MM.1S (cell line): ENCODE data around the gene APBB2.

ENCODE experiments used
- CTCF ChIP-seq: fragments of 300-600 bp; sonication (generic); IDR thresholded peaks from 2 replicates; pipeline ENCODE4 v1.5.1; 2016; ENCODE audit warnings: antibody characterized with exemption, low read length, mixed read lengths
- EZH2 ChIP-seq: fragments of 300-600 bp; sonication (generic); optimal IDR thresholded peaks from 2 replicates; pipeline ENCODE3; 2017; ENCODE audit warnings: low read depth, mild to moderate bottlenecking, antibody characterized with exemption, low read length, mixed read lengths

DNA sequence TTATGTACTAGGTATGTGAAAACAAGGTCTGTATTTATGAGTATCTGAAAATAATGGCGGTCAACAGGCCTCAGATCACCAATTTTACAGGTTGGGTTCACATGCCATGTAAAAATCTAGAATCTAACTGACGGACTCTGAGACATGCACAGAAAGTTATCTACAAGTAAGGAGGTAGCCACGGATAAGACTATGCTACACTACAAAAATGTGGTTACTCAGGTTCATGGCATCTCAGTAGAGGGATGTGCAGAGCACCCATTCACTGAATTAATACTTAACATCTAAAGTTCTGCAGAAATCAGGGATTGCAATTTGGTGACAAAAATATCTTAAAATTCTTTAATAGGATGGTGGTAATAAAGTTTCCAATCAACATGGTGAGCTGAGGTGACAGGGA, 155.9 kb downstream of the APBB2 start:
- TF ChIP-seq CTCF (no peak), EZH2 (no peak)
